AG09319 (cell line): ENCODE data around the gene FNDC10.
"Not testable (repeated sequence)": the region's sequence is repeated elsewhere in the genome, so short reads cannot be mapped to it uniquely, and the experiment has no call there.

Experiments
- DNase-seq: peaks from one replicate; pipeline ENCODE4 v3.0.0-alpha.2; 2010; ENCODE audit warnings: low read depth; ENCODE audit errors: extremely low read depth
- TF ChIP-seq, protein P1 (sequence below): IDR thresholded peaks from 2 replicates; pipeline ENCODE4 v1.5.1; 2011; ENCODE audit warnings: low read depth, mild to moderate bottlenecking, inconsistent platforms, low read length, moderate library complexity

The FNDC10 gene

DNA sequence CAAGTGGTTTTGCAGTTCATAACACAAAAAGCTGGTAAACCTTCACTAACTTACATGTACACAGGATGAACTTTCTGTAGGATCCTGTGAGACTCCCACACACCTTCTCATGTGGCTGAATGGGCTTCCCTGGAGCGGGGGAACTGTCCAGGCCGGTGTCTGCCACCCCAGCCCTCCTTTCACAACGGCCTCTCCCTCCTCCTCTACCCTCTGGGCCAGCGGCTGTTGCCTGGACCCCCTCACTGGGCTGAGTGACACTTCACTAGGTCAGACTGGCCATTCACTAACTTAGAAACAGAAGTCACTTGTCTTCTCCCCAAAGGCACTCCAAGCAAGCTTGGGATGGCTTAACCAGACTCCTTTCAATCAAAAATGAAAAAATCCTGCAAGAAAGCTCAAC is 41.3 kb downstream of the FNDC10 start:
- TF ChIP-seq, protein P1, sequence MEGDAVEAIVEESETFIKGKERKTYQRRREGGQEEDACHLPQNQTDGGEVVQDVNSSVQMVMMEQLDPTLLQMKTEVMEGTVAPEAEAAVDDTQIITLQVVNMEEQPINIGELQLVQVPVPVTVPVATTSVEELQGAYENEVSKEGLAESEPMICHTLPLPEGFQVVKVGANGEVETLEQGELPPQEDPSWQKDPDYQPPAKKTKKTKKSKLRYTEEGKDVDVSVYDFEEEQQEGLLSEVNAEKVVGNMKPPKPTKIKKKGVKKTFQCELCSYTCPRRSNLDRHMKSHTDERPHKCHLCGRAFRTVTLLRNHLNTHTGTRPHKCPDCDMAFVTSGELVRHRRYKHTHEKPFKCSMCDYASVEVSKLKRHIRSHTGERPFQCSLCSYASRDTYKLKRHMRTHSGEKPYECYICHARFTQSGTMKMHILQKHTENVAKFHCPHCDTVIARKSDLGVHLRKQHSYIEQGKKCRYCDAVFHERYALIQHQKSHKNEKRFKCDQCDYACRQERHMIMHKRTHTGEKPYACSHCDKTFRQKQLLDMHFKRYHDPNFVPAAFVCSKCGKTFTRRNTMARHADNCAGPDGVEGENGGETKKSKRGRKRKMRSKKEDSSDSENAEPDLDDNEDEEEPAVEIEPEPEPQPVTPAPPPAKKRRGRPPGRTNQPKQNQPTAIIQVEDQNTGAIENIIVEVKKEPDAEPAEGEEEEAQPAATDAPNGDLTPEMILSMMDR = no peak
- DNase-seq = no peak

GRCh38 chr1:1557688-1558087 is 42.2 kb downstream of the FNDC10 start:
- not testable (repeated sequence) for DNase-seq

GRCh38 chr1:1556961-1557360 is 43.0 kb downstream of the FNDC10 start:
- DNase-seq = not testable (repeated sequence)

DNA sequence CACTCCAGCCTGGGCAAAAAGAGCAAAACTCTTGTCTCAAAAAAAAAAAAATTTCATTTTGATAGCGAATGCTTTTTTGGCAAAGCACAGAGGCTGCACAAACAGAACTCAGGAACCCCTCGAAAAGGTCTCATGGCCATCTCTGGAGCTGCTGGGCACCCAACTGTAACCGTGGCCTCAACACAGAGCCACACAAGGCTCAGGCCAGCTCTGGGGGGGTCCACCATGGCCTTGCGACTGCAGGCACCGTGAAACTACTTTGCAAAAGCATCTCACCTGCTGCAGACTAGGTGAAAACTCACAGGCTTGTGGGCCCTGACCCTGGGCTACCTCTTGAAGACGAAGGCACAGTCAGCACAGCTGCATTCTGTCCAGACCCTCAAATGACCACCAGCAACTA is 43.4 kb downstream of the FNDC10 start:
- TF ChIP-seq, protein P1 = no peak
- no peak for DNase-seq

DNA sequence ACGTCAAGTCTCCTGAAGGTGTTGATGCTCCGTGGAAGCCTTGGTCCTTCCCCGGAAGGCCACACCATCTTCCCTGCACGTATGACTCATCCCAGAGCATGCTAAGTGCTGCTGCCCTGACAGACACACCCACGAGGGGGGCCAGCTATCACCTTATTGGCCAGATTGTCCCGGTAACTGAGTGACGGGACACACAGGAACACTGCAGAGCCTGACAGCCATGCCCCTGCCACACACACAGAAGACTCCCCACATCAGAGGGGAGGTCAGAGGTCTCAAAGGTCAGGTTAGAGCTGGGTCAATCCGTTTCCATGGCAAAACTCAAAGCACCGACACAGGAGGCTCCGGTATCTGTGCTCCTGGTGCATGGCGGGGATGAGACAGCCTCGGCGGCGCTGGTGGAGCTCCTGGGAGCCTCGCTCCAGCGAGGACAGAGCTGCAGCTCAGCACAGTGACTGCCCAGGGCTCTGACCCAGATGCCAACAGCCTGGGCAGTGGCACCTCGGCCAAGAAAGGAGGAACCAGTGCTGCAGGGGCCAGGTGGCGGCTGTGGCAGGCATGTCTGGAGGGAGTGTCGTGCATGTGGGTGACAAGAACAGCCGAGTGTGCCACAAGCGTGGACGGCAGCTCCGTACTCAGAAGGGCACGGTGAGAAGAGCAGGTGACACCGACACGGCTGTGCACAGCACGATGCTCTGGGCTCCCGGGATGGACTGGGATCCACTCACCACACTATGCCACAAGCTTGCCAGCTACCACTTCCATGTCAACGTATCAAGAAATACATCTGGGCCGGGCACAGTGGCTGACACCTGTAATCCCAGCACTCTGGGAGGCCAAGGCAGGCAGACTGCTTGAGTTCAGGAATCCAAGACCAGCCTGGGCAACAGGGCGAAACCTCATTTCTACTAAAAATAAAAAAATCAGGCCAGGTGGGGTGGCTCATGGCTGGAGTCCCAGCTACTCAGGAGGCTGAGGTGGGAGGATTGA is 44.7 kb downstream of the FNDC10 start:
- TF ChIP-seq, protein P1 = no peak
- no peak for DNase-seq

DNA sequence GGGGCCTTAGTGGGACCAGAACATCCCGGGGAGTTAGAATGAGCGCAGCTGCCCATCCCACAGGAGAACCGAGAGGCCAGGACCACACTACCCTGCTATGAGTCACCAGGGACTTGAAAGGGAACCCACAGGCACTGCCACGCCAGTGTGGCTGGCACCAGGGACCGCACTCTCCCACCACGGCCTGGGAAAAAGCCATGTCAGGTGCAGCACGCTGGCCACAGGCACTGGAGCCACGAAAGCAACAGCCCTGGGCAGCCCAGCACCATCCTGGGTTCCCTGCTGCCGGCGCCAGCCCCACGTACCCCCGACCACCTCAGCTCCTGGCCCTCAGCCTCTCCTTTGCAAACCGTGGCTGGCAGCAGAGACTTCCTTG is 45.4 kb downstream of the FNDC10 start:
- TF ChIP-seq, protein P1 = no peak
- no peak for DNase-seq

DNA sequence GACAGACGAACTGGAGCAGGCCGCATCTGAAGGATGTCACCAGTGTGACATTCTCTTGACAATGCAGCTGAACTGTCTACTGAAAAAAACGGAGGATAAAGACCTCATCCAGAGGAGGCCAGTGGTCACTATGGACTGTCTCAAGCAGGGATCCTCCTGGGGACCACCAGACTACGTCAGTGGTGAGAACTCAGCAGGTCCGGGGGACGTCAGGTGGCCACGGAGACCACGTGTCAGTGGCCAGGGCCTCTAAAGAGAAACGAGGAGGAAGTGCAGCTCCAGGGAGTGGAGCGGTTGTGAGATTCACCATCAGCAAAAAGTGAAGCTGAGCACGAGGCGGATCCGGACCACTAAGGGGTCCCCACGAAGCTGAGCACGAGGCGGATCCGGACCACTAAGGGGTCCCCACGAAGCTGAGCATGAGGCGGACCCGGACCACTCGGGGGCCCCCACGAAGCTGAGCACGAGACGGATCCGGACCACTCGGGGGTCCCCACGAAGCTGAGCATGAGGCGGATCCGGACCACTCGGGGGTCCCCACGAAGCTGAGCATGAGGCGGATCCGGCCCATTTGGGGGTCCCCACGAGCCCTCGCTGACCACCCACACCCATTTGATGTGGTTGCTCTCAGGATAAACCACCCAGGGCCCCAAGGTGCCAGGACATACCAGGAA is 46.0 kb downstream of the FNDC10 start:
- no peak for DNase-seq
- TF ChIP-seq, protein P1 = no peak

DNA sequence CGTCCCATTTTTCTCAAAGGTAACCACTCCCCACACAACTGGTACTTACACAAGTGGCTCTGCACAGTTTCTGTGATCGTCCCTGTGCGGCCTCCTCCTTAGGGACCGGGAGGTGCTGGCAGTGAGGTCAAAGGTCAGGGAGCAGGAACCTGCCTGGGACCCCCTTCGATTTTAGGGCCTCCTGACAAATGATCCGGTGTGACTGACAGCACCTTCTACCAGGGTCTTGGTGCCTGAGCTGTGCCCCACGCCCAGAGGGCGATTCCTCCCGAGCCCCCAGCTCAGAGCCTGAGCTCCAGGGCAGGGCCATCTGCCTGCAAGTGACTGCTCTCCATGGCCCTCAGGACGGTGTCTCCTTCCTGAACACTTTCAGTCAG is 47.7 kb downstream of the FNDC10 start:
- DNase-seq = no peak
- TF ChIP-seq, protein P1 = no peak
